Umbilical cord (tissue), 2 donors: ENCODE results near the gene WDTC1. TPM values are rescaled to one million over a fixed set of nuclear protein-coding genes. Genes with fewer than 3 reads are reported as not detected.

Experiments
- DNase-seq: peaks from one replicate; pipeline ENCODE4 v3.0.0-alpha.2; 2015; ENCODE audit warnings: low spot score
- total RNA-seq: library from RNA; depleted of rRNA; stranded (reverse); fragments of >200 nt; gene quantifications from one replicate; pipeline ENCODE4 v1.2.3, GENCODE V29; 2014; ENCODE audit warnings: low replicate concordance; ENCODE audit not compliant: insufficient read depth

Gene WDTC1
- total RNA-seq, 1 donor from 2014 or later: 12.8 TPM

GRCh38 chr1:27301582-27302199 is 67.3 kb downstream of the WDTC1 start:
- DNase-seq: no peak

- DNase-seq: no peak
These were observed 68.2 kb downstream of the WDTC1 start for GRCh38 chr1:27302612-27303011.

GRCh38 chr1:27303509-27303908 is 69.1 kb downstream of the WDTC1 start:
- DNase-seq: no peak

GRCh38 chr1:27306071-27306470 is 71.6 kb downstream of the WDTC1 start:
- no peak for DNase-seq

GRCh38 chr1:27306892-27307761 is 72.7 kb downstream of the WDTC1 start:
- DNase-seq: no peak

GRCh38 chr1:27307874-27308598 is 73.6 kb downstream of the WDTC1 start:
- no peak for DNase-seq

- DNase-seq: peak; percentile 47
These were observed 79.7 kb downstream of the WDTC1 start for GRCh38 chr1:27314169-27314568.

- DNase-seq: no peak
These were observed 80.3 kb downstream of the WDTC1 start for GRCh38 chr1:27314737-27315136.

- DNase-seq: no peak
These were observed 82.4 kb downstream of the WDTC1 start for GRCh38 chr1:27316860-27317259.

GRCh38 chr1:27318136-27318535 is 83.7 kb downstream of the WDTC1 start:
- no peak for DNase-seq

GRCh38 chr1:27318596-27318995 is 84.2 kb downstream of the WDTC1 start:
- DNase-seq: peak; percentile 61

- peak; percentile 98 for DNase-seq
These were observed 87.6 kb downstream of the WDTC1 start, which contains the start of gene TMEM222 for GRCh38 chr1:27321813-27322568. Gene TMEM222 (plus strand): TSS chr1:27322163. CDS start chr1:27322198, 35 bp downstream.

GRCh38 chr1:27322569-27323240 is 88.3 kb downstream of the WDTC1 start:
- DNase-seq: no peak

- DNase-seq: no peak
These were observed 90.9 kb downstream of the WDTC1 start for GRCh38 chr1:27325286-27325685.

- DNase-seq: no peak
These were observed 93.5 kb downstream of the WDTC1 start for GRCh38 chr1:27327964-27328363.

- DNase-seq: no peak
These were observed 96.4 kb downstream of the WDTC1 start for GRCh38 chr1:27330786-27331185.

- DNase-seq: no peak
These were observed 97.0 kb downstream of the WDTC1 start for GRCh38 chr1:27331426-27331825.

GRCh38 chr1:27331922-27332321 is 97.5 kb downstream of the WDTC1 start:
- DNase-seq: no peak

GRCh38 chr1:27332536-27333281 is 98.3 kb downstream of the WDTC1 start:
- DNase-seq: no peak

GRCh38 chr1:27333717-27334279 is 99.4 kb downstream of the WDTC1 start:
- no peak for DNase-seq
